ENCODE data around the gene USP20. TPM values are rescaled to one million over a fixed set of nuclear protein-coding genes. Genes with fewer than 3 reads are reported as not detected.

The USP20 gene
- total and polyA plus RNA-seq, 2 donors (not counting 3 experiments of a cell fraction or from before 2014, with no cell fraction given): 13.4 to 25.9 TPM

GRCh38 chr9:129918296-129918950 lies 83.2 kb downstream of the USP20 start:
- no peaks in the 10 kb centered on the region for H3K79me2 ChIP-seq (ENCODE audit: control insufficient read depth, insufficient read depth, low read length)
- TF ChIP-seq JUN (IDR thresholded peaks at IDR 0.05; ENCODE audit: borderline replicate concordance, insufficient read depth, insufficient read length, low read depth) (no peak), GATA2 (IDR thresholded peaks at IDR 0.05; ENCODE audit: insufficient read depth, insufficient read length, low read depth, low read length) (no peak), POLR2A (IDR thresholded peaks at IDR 0.05; ENCODE audit: low read depth, low read length) (no peak), POLR2AphosphoS5 (IDR thresholded peaks at IDR 0.05; ENCODE audit: insufficient read depth, low read depth, low read length) (no peak), MAX (IDR thresholded peaks at IDR 0.05; ENCODE audit: insufficient read depth, insufficient read length) (no peak), CTCF (IDR thresholded peaks at IDR 0.05; ENCODE audit: extremely low read depth in 1 of 2, insufficient read depth in 1 of 2, low read depth in 1 of 2, low read length in 2 of 2) (no peak), FOS (IDR thresholded peaks at IDR 0.05; ENCODE audit: borderline replicate concordance, insufficient read depth, low read length) (no peak), EZH2 (IDR thresholded peaks at IDR 0.05; ENCODE audit: borderline replicate concordance, low read depth, low read length, severe bottlenecking) (no peak), MYC (IDR thresholded peaks at IDR 0.05; ENCODE audit: low read depth, low read length) (no peak)
- no peak overlapping the region for H3K4me3 ChIP-seq (replicated peaks in 1 of 3; ENCODE audit: insufficient read depth in 1 of 3, low read depth in 1 of 3, low read length in 3 of 3)
- BruUV-seq (replicated peaks): no TSS peak
- H2AFZ ChIP-seq (ENCODE audit: low read depth, low read length): no peak overlapping the region
- no peaks in the 10 kb centered on the region for H3K9me1 ChIP-seq (replicated peaks; ENCODE audit: control insufficient read depth, extremely low read depth, insufficient read depth, low read length)
- no peaks in the 10 kb centered on the region for H3K4me1 ChIP-seq (ENCODE audit: control insufficient read depth, extremely low read depth, insufficient read depth, low read length)
- no peaks in the 10 kb centered on the region for H3K36me3 ChIP-seq (ENCODE audit: control insufficient read depth in 2 of 2, extremely low read depth in 1 of 2, insufficient read depth in 2 of 2, low read length in 2 of 2)
- dilution Hi-C loops (cut with MboI; ENCODE audit: extremely low pct_ligation_motif_present, low sequenced_read_pairs) (no loop called here), intact Hi-C loops (cut with micrococcal nuclease) (no loop called here)
- ChIA-PET CTCF (no interaction called here), POLR2A (no interaction called here)
- no peak overlapping the region for H3K4me2 ChIP-seq (ENCODE audit: insufficient read depth, low read length)
- H3K9ac ChIP-seq (replicated peaks; ENCODE audit: extremely low read depth, insufficient read depth, low read length): no peak overlapping the region
- DNase-seq (ENCODE audit: low read depth, low spot score) (no peak), FAIRE-seq (no peak)
- no peak overlapping the region for H3K27ac ChIP-seq (ENCODE audit: insufficient read depth, low read depth, low read length)
- H4K20me1 ChIP-seq (replicated peaks; ENCODE audit: control insufficient read depth, extremely low read depth, insufficient read depth, low read length): no peaks in the 10 kb centered on the region
- H3K9me3 ChIP-seq (replicated peaks; ENCODE audit: control insufficient read depth, insufficient read depth, low read length): no peaks in the 10 kb centered on the region
- no peaks in the 10 kb centered on the region for H3K27me3 ChIP-seq (ENCODE audit: control insufficient read depth in 2 of 2, insufficient read depth in 2 of 2, low read length in 2 of 2)
